GM08714 (cell line): Measurements from ENCODE around the gene ADGRA3.

Experiments used
- H3K4me3 ChIP-seq: fragments of 200-500 bp; sonication (Bioruptor generic); 2 replicates; pipeline ENCODE4 v1.5.1; 2014; ENCODE audit warnings: mild to moderate bottlenecking, low read length, inconsistent platforms
- ZNF274 ChIP-seq: IDR thresholded peaks from 2 replicates; pipeline ENCODE4 v1.6.1; 2012; ENCODE audit warnings: mild to moderate bottlenecking, low read depth, low read length

ADGRA3 gene

GRCh38 chr4:22515888-22516541 is at the start of gene ADGRA3:
Gene ADGRA3, minus strand, starts transcription at chr4:22516066. Its CDS starts 282 bp downstream, at chr4:22515784.
- H3K4me3 ChIP-seq: peak within 1 kb of the TSS; percentile 89
- TF ChIP-seq ZNF274: no peak

- TF ChIP-seq ZNF274: no peak
- no peak overlapping the region for H3K4me3 ChIP-seq
Measured at GRCh38 chr4:22556495-22556894, 40.6 kb upstream of the ADGRA3 start.

- H3K4me3 ChIP-seq: no peak overlapping the region
- no peak for TF ChIP-seq ZNF274
Measured at GRCh38 chr4:22554670-22555069, 38.8 kb upstream of the ADGRA3 start.

- H3K4me3 ChIP-seq: no peak overlapping the region
- no peak for TF ChIP-seq ZNF274
Measured at GRCh38 chr4:22553560-22553959, 37.7 kb upstream of the ADGRA3 start.

GRCh38 chr4:22552812-22553211 is 36.9 kb upstream of the ADGRA3 start:
- no peak for TF ChIP-seq ZNF274
- H3K4me3 ChIP-seq: no peak overlapping the region

GRCh38 chr4:22551550-22551949 is 35.7 kb upstream of the ADGRA3 start:
- no peak for TF ChIP-seq ZNF274
- no peak overlapping the region for H3K4me3 ChIP-seq

- no peak overlapping the region for H3K4me3 ChIP-seq
- TF ChIP-seq ZNF274: no peak
Measured at GRCh38 chr4:22546299-22546698, 30.4 kb upstream of the ADGRA3 start.

- no peak for TF ChIP-seq ZNF274
- no peak overlapping the region for H3K4me3 ChIP-seq
Measured at GRCh38 chr4:22539251-22539650, 23.4 kb upstream of the ADGRA3 start.

GRCh38 chr4:22537864-22538263 is 22.0 kb upstream of the ADGRA3 start:
- no peak for TF ChIP-seq ZNF274
- H3K4me3 ChIP-seq: no peak overlapping the region

GRCh38 chr4:22534374-22534773 is 18.5 kb upstream of the ADGRA3 start:
- no peak overlapping the region for H3K4me3 ChIP-seq
- no peak for TF ChIP-seq ZNF274

- no peak overlapping the region for H3K4me3 ChIP-seq
- no peak for TF ChIP-seq ZNF274
Measured at GRCh38 chr4:22532896-22533295, 17.0 kb upstream of the ADGRA3 start.

- H3K4me3 ChIP-seq: no peak overlapping the region
- TF ChIP-seq ZNF274: no peak
Measured at GRCh38 chr4:22532117-22532516, 16.3 kb upstream of the ADGRA3 start.

- H3K4me3 ChIP-seq: no peak overlapping the region
- no peak for TF ChIP-seq ZNF274
Measured at GRCh38 chr4:22531311-22532019, 15.6 kb upstream of the ADGRA3 start.

GRCh38 chr4:22524895-22525294 is 9.0 kb upstream of the ADGRA3 start:
- no peak overlapping the region for H3K4me3 ChIP-seq
- no peak for TF ChIP-seq ZNF274

GRCh38 chr4:22522706-22523501 is 7.0 kb upstream of the ADGRA3 start:
- no peak for TF ChIP-seq ZNF274
- H3K4me3 ChIP-seq: no peak overlapping the region
